Measurements from ENCODE around the gene LILRA2.
A peak's percentile ranks its signal among the peaks of the same experiment; 100 is the strongest.
"Not testable (repeated sequence)": the region's sequence is repeated elsewhere in the genome, so short reads cannot be mapped to it uniquely, and the experiment has no call there.

The LILRA2 gene

DNA sequence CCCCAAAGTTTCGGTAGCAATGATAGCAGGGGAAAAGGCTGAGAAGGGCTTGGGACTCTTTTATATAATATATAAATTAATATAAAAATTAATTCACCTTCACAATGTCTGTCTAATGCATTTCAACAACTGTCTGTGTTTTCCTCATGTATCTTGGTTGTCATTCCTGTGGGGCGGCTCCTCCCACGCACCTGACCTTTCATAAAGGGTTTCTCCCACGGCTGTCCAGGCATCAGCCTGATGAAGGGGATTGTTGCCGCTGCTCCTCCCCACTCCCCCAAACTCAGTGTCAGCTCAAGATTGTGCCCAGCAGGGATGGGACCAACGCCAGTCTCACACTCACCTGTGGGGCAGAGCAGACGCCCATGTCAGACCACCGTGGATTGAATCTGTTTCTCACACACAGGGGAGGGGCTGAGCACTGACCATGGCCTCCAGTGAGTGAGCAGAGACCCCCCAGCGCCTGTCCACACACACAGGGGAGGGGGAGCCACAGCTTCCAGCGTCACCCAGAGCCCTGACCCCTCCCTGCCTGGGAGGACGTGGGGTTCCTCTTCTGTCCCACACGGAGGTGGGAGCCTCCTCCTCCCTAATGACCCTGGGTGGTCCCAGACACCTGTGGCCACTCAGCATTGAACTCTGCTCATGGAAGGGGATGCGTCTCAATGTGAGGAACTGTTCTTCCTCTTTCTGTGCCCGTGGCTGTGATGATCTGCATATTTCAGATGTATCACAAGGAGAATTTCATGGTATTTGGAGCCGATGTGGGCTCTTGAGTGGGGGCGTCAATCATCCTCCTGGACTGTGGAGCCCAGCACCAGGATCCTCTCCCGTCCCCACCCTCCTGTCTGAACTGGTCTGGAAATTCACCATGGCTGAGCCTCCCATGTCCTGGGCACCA, 1.6 kb upstream of the LILRA2 start:
- peak; percentile 49 for DNase-seq

DNA sequence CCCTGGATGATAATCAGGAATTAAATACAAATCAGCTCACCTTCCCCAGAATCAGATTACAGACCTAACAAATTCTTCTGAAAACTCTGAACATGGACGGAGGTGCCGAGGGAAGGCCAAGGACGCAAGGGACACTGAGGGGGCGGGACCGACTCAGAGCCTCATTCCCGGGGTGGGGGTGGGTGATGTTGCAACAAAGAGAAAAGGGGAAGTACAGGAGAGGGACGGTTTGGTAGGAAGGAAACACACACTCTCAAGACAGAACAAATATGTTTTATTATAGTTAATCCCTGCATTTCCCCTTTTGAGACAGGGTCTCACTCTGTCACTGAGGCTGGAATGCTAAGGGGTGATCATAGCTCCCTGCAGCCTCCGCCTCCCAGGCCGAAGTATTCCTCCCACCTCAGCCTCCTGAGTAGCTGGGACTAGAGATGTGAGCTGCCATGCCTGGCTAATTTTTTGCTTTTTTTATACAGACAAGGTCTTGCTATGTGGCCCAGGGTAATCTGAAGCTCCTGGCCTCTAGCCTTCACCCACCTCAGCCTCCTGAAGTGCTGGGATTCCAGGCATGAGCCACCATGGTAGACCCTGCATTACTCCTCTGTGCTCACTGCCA, 786 bp upstream of the LILRA2 start:
- peak; percentile 91 for DNase-seq

DNA sequence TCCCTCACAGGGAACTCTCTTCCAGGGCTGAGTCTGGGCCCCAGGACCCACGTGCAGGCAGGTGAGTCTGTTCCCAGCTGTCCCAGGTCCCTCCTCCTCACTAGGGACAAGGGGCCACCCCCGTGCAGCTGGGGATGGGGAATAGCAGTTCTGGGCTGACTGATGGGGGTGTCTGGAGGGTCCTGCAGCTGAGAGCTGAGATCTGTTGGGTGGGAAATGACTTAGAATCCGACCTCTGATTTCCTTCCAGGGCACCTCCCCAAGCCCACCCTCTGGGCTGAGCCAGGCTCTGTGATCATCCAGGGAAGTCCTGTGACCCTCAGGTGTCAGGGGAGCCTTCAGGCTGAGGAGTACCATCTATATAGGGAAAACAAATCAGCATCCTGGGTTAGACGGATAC, 461 bp downstream of the LILRA2 start:
- no peak for DNase-seq

DNA sequence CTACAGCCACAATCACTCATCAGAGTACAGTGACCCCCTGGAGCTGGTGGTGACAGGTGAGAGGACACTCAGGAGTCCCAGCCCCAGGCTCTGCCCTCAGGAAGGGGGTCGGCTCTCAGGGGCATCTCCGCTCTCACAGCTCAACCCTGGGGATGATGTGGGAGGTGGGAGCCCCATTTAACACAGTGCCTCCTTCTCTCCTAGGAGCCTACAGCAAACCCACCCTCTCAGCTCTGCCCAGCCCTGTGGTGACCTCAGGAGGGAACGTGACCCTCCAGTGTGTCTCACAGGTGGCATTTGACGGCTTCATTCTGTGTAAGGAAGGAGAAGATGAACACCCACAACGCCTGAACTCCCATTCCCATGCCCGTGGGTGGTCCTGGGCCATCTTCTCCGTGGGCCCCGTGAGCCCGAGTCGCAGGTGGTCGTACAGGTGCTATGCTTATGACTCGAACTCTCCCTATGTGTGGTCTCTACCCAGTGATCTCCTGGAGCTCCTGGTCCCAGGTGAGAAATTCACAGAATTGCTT, 1.0 kb downstream of the LILRA2 start:
- DNase-seq: no peak

- not testable (repeated sequence) for DNase-seq
These were observed 1.6 kb downstream of the LILRA2 start for GRCh38 chr19:54575205-54575604.

GRCh38 chr19:54576411-54576976, 2.9 kb downstream of the LILRA2 start:
- no peak for DNase-seq

DNA sequence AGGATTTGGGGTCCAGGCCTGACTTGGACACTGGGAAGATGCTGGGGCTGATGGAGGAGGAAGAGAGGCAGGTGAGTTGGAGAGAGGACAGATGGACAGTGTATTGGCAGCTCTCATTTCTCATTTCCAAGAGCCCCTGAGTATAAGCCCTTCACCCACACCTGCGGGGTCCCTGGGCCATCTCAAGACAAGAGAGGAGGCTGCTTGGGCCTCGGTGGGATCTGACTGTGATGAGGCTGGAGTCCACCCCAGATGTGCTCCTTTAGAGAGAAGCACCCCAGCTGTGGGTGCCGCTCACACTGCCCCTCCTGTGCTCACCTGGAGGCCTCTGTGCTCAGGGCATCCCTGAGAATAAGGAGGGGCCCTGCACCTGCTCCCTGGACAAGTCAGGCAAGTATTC, 3.7 kb downstream of the LILRA2 start:
- DNase-seq: no peak

DNA sequence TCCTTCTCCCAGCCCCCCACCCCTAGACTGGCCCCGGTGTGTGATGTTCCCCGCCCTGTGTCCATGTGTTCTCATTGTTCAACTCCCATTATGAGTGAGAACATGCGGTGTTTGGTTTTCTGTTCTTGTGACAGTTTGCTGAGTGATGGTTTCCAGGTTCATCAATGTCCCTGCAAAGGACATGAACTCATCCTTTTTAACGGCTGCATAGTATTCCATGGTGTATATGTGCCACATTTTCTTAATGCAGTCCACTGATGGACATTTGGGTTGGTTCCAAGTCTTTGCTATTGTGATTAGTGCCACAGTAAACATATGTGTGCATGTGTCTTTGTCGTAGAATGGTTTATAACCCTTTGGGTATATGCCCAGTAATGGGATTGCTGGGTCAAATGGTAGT, 4.7 kb downstream of the LILRA2 start:
- not testable (repeated sequence) for DNase-seq

DNA sequence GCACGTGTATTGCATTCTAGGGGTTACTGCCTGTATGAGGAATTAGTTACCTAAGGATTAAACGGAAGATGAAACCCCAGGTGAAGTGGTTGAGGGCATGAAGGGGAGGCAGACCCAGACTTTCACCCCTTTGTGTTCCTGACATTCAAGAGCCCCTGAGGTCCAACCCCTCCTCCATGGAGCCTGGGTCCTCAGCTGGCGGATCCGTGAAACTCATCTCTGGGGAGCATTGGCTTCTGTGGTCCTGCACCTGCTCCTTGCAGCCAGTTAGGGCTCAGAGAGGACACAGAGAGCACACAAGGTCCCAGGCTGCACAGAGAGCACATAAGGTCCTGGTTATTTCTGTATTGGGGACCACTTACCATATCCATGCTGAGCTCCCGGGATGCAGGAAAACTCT, 12.8 kb downstream of the LILRA2 start:
- no peak for DNase-seq

DNA sequence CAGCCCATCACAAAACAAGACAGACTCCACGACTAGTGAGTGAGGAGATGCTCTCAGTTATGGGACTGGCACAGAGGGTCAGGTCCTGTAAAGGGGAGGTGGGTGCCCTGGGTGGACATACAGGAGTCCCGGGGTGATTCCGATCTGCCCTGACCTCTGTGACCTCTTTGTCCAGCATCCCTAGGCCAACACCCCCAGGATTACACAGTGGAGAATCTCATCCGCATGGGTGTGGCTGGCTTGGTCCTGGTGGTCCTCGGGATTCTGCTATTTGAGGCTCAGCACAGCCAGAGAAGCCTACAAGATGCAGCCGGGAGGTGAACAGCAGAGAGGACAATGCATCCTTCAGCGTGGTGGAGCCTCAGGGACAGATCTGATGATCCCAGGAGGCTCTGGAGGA, 13.4 kb downstream of the LILRA2 start:
- DNase-seq: no peak

DNA sequence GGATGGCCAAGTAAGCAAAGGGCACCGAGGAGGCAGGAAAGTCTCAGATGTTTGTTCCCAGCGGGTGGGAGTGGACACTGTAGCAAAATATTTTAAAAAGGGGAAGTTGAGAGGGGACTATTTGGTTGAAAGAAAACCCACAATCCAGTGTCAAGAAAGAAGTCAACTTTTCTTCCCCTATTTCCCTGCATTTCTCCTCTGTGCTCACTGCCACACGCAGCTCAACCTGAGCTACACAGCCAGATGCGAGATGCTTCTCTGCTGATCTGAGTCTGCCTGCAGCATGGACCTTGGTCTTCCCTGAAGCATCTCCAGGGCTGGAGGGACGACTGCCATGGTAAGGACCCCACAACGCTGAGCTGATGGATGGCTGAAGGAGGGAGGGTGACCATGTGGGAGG, 19.9 kb downstream of the LILRA2 start, which contains the start of gene LILRA1:
Gene LILRA1, plus strand, starts transcription at position 188 of the 400 bp plus-strand sequence. CDS start 613 bp downstream, outside the sequence.
- DNase-seq: peak; percentile 54

GRCh38 chr19:54593931-54594626, 20.5 kb downstream of the LILRA2 start:
- not testable (repeated sequence) for DNase-seq

- no peak for DNase-seq
These were observed 21.1 kb downstream of the LILRA2 start for GRCh38 chr19:54594737-54595136.

GRCh38 chr19:54595680-54596436, 22.3 kb downstream of the LILRA2 start:
- DNase-seq: not testable (repeated sequence)

- DNase-seq: no peak
These were observed 26.6 kb downstream of the LILRA2 start for GRCh38 chr19:54600212-54600611.

DNA sequence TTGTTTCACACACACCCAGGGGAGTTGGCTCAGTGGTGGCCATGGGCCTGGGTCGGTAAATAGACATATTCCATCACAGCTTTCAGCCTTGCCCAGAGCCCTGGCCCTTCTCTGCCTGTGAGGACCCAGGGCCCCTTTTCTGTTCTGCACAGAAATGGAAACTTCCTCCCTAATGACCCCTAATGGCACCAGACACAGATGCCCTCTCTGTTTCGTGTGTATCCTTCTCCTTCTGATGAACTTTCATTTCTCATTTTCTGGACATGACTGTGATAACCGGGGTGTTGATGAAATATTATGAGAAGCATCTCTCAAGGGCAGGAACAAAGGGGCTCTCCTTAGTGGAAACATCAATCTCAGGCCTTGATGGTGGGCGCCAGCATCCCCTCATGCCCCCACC, 32.6 kb downstream of the LILRA2 start:
- DNase-seq: no peak

DNA sequence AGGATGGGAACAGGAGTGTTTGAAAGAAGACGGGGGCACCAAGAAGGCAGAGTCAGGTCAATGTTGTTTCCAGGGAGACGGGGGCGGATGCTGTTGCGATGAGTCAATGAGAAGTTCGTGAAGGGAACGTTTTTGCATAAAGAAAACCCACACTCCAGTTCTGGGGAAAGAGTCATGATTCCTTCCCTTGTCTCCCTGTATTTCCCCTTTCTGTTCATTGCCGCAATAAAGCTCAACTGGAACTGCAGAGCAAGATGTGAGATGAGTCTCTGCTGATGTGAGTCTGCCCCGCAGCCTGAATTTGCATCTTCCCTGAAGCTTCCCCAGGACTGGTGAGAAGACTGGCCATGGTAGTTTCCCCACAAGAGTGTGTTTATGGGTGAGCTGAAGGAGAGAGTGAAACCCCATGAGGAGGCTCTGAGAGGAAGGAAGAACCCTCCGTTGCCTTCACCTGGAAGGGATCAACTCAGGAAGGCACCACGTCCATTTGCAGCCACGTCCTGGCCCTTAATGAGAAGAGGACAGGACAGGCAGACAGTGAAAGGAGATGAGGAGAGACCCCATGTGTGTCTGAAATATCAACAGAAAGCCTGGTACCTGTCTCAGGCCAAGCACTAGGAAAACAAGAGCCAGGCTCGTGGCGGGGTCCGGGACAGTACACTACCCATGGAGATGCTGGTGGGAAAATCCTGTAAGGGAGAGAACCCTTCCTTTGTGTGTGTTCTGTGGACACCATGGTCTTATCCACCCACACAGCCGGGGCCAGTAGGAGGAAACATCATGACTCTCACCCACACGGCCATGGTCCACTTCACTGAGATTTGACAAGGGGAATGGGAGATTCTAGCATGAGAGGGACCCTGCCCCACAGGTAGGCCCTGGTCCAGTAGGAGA, 33.5 kb downstream of the LILRA2 start:
- DNase-seq: no peak

DNA sequence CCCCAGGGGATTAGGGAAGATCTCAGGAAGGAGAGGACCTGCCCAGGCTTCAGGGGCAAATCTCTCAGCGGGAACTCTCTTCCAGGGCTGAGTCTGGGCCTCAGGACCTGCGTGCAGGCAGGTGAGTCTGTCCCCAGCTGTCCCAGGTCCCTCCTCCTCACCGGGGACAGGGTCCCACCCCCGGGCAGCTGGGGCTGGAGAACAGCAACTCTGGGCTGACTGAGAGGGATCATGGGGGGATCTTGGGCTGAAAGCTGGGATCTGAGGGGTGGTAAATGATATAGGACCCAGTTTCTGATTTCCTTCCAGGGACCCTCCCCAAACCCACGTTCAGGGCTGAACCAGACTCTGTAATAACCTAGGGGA, 34.2 kb downstream of the LILRA2 start:
- DNase-seq: no peak

DNA sequence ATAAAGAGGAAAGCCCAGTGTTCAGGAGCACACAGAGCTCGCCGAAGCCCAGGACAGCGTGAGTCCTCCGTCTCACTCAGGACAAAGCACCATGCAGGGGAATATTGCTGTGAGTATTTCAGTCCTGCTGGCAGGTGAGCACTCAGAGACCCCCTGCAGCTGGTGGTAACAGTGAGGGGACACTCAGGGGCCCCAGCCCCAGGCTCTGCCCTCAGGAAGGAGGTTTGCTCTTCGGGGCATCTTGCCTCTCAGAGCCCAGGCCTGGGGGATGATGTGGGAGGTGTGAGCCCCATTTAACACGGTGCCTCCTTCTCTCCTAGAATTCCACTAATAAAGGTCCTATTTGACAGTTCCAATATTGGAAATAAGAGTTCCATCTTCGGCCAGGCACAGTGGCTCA, 34.6 kb downstream of the LILRA2 start:
- no peak for DNase-seq

DNA sequence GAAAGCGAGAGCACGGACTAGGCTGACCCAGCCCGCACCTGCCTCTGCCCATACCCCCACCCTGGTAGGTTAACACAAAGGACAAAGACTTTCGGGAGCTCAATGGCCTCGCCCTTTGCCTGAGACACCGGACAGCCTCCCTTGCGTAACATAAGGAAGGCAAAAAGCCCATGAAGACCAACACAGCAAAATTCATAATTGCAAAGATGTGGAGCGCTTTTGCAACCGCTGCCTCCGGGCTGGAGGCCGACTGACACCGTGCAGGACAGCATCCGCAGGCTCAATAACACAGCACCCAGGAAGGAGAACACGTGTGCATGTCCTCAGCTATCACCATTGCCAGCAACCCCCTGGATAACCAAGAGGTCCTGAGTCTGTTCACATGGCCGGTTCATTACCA, 35.2 kb downstream of the LILRA2 start:
- DNase-seq: no peak

DNA sequence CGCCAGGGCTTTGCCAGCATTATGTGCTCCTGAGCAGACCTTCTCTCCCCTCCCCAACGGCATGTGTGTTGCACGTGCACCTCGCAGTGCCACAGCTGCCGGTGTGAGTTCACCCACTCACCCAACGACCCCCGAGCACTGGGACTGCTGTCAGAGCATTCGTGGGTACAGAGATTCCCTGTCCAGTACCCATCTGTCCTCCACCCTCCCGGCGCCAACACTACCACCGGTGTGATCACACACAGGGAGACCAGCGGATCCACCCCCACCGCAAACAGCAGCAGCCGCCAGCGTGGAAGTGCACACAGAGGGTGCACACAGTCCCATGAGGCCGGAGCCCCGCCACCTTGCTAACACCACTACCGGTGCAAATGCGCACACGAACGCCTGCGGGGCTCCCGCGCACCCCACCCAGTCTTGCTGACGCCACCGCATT, 35.8 kb downstream of the LILRA2 start:
- DNase-seq: no peak

Measured in OCI-M1 (cell line).